SH-SY5Y (cell line): Measurements from ENCODE around the gene CSRNP3.

Experiments used
- GATA2 ChIP-seq: IDR thresholded peaks from 2 replicates; pipeline ENCODE4 v1.6.1; 2011; ENCODE audit warnings: mild to moderate bottlenecking, low read depth, low read length
- GATA3 ChIP-seq: IDR thresholded peaks from 2 replicates; pipeline ENCODE4 v1.6.1; 2011; ENCODE audit warnings: low read depth, mild to moderate bottlenecking, low read length, moderate library complexity

The CSRNP3 gene

GRCh38 chr2:165636959-165637358 lies 167.5 kb downstream of the CSRNP3 start:
- TF ChIP-seq GATA2 (no peak), GATA3 (no peak)

DNA sequence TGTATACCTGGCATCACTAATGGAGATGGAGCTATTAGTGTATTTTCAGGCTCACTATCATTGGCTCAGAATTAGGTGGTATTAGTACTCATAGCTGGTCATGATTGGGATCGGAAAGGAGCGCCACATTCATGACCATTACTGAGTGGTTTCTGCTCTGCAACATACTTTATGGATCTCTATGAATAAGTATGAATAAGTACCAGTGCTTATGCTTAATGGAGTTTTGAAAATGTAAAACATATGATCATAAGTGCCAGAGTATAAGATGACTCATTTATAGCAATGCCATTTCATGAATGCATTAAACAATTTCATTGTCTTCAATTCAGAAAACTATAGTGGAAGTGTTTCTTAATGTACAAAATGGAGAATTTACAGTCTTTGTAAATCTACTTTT lies 167.9 kb downstream of the CSRNP3 start:
- TF ChIP-seq GATA3: no peak
- TF ChIP-seq GATA2: no peak

DNA sequence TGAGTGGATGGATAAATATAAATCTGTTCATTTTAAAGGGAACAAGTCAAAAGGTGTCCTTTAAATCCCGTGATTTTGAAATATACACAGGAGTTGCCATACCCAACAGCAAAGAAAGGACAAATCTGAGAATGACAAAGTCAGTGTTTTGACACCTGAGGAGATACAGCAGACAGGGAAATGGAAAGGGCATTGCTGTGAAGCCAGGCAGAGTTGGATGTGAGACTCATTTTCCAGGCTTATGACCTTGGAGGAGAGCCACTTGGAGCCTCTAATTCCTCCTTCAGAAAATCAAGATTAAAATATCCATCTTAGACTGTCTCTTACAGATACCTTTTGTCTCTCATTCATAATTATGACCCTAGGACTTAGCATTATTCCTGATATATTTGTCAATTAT lies 170.0 kb downstream of the CSRNP3 start:
- TF ChIP-seq GATA2 (no peak), GATA3 (no peak)

GRCh38 chr2:165640247-165640929 lies 170.9 kb downstream of the CSRNP3 start:
- peak; percentile 54; the same call in 1 of the 2 replicates for TF ChIP-seq GATA2
- TF ChIP-seq GATA3: no peak

GRCh38 chr2:165645930-165646831 lies 176.7 kb downstream of the CSRNP3 start:
- no peak for TF ChIP-seq GATA3
- TF ChIP-seq GATA2: no peak

GRCh38 chr2:165647409-165647808 lies 177.9 kb downstream of the CSRNP3 start:
- TF ChIP-seq GATA2 (no peak), GATA3 (no peak)

GRCh38 chr2:165648801-165649200 lies 179.3 kb downstream of the CSRNP3 start:
- TF ChIP-seq GATA3: no peak

- TF ChIP-seq GATA3 (no peak), GATA2 (no peak)
Observed at GRCh38 chr2:165651233-165651632, 181.7 kb downstream of the CSRNP3 start.

GRCh38 chr2:165655661-165656060 lies 186.2 kb downstream of the CSRNP3 start:
- TF ChIP-seq GATA2: no peak
- TF ChIP-seq GATA3: no peak

DNA sequence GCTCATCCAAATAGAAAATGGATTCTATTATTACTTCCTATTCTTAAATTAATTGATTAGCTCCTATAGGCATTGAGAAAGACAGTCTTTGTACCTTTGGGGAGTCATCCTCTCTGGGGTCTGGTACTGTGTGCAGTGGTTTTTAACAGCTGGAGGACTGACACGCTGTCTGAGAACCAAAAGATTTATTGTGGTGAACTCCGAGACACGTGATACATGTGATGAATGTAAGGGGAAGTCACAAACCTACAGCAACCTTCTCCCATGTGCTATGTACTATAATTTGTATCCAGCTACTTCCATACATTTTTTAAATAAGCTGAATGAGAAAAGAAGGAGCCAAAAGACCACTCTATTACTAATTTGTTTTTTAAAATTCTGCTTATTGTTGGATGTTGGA lies 190.9 kb downstream of the CSRNP3 start:
- TF ChIP-seq GATA3 (no peak), GATA2 (no peak)

DNA sequence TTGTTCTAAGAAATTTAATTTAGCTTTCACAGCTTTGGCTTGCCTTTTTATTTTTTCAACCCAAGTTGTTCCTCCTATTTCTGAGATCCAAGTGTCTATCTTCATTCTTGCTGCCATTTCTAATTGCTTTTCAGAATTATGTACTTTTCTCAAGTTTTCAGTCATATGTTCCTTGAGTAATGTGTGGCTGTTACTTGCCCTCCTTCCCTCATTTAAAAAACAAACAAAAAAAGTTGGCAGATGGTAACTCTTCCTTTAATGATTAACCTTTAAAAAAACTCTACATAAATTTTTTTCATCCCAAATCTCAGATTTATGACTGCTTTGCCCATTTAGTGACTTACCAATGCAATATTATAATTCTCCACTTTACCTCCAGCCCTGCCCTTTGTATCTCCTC lies 193.2 kb downstream of the CSRNP3 start:
- TF ChIP-seq GATA3 (no peak), GATA2 (no peak)

GRCh38 chr2:165665614-165666013 lies 196.1 kb downstream of the CSRNP3 start:
- TF ChIP-seq GATA2 (no peak), GATA3 (no peak)

DNA sequence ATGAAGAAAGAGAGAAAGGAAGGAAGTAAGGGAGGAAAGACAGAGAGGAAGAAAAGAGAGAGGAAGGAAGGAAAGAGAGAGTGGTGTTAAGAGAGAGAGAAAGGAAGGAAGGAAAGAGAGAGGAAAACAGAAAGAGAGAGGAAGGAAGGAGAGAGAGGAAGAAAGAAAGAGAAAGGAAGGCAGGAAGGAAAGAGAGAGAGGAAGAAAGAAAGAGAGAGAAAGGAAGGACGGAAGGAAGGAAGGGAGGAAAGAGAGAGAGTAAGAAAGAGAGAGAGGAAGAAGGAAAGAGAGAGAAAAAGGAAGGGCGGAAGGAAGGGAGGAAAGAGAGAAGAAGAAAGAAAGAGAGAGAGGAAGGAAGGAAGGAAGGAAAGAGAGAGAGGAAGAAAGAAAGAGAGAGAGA lies 197.1 kb downstream of the CSRNP3 start:
- TF ChIP-seq GATA3: no peak
- TF ChIP-seq GATA2: no peak

DNA sequence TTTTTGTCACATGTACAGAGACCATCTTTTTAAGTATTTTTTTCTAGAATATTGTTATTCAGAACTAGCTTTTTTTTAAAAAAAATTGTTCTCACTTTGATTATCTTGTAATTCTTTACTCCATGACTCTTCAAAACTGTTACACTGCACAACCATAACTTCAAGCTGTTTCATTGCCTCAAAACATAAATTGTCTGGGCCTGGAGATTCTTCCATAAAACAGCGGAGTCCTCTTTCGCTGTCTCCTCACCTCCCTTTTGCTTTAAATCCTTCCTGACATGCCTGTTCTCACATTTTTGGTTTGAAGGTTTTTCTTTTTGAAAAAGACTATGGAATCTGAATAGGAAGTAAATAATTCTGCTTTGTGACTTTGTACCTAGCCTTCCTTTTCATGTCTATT lies 197.9 kb downstream of the CSRNP3 start:
- TF ChIP-seq GATA2 (no peak), GATA3 (no peak)

DNA sequence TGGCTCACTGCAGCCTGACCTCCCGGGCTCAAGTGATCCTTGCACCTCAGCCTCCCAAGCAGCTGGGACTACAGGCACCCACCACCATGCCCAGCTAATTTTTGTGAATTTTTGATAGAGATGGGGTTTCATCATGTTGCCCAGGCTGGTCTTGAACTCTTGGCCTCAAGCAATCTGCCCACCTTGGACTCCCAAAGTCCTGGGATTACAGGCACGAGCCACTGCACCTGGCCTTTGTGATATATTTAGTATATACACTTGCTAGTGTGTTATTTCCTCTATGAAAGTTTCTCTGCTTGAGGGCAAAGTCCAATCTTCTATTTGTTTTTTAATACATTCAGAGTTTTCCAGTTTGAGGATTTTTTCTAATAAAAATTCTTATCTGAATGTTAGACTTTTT lies 205.3 kb downstream of the CSRNP3 start:
- TF ChIP-seq GATA2: no peak
- TF ChIP-seq GATA3: no peak
